ENCODE measurements around the gene BRIP1.

BRIP1 gene

DNA sequence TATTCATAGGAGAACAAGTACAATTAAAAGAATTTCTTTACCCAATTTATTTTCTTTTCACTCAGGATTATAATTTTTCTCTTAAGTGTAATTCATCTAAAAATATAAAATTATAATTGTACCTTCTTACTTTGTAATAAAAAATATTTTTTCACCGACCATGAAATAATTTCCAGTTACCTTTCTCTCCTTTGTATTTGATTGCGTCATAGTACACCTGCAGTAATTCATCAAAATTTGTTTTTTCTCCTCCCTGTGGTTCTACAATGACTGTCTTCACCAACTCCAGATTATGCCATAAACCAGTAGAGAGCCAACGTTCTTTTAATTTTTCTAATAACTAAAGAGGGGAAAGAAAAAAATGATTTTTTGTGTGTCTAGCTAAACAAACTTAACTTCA lies 119.1 kb downstream of the BRIP1 start:
- no peak for DNase-seq (ENCODE audit: low read depth)
- TF ChIP-seq, protein P1, sequence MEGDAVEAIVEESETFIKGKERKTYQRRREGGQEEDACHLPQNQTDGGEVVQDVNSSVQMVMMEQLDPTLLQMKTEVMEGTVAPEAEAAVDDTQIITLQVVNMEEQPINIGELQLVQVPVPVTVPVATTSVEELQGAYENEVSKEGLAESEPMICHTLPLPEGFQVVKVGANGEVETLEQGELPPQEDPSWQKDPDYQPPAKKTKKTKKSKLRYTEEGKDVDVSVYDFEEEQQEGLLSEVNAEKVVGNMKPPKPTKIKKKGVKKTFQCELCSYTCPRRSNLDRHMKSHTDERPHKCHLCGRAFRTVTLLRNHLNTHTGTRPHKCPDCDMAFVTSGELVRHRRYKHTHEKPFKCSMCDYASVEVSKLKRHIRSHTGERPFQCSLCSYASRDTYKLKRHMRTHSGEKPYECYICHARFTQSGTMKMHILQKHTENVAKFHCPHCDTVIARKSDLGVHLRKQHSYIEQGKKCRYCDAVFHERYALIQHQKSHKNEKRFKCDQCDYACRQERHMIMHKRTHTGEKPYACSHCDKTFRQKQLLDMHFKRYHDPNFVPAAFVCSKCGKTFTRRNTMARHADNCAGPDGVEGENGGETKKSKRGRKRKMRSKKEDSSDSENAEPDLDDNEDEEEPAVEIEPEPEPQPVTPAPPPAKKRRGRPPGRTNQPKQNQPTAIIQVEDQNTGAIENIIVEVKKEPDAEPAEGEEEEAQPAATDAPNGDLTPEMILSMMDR (conservative IDR thresholded peaks at IDR 0.05; ENCODE audit: low read length) = no peak
- no peak overlapping the region for H3K4me3 ChIP-seq (ENCODE audit: low read length)

DNA sequence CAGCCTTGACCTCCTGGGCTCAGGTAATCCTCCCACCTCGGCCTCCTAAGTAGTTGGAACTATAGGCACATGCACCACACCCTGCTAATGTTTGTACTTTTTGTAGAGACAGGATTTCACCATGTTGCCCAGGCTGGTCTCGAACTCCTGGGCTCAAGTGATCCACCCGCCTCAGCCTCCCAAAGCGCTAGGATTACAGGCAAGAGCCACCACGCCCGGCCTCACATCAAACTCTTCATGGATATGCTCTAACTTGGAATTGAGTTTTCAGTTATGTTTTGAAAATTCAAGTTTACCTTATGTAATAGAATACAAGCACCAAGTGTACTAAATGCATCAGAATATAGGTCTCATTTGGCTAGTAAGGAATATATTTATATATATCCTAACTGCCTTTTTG lies 119.6 kb downstream of the BRIP1 start:
- DNase-seq (ENCODE audit: low read depth) = no peak
- TF ChIP-seq, protein P1 (conservative IDR thresholded peaks at IDR 0.05; ENCODE audit: low read length) = no peak

DNA sequence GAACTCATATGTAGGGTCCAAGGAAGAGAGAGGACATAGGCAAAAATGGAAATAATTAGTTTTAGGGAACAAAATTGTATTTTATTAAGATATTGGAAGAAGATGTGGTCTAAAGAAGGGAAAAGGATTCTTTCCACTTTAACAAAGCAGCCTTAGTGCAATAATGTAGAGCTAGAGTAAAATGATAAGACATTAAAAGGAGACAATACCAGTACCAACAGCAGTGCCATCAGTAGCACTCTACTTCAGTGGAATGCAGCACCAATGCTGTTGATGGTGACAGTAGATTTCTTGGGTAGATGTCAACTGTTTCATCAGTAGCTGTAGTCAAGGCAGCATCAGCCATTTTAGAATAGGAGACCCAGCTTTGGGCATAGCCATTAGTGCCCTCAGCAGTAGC lies 124.3 kb downstream of the BRIP1 start:
- H3K4me3 ChIP-seq (ENCODE audit: low read length) = no peak overlapping the region
- TF ChIP-seq, protein P1 (conservative IDR thresholded peaks at IDR 0.05; ENCODE audit: low read length) = no peak
- DNase-seq (ENCODE audit: low read depth) = no peak

More for the DNA sequence above, 119.6 kb downstream of the BRIP1 start:
- no peak overlapping the region for H3K4me3 ChIP-seq (ENCODE audit: low read length)

DNA sequence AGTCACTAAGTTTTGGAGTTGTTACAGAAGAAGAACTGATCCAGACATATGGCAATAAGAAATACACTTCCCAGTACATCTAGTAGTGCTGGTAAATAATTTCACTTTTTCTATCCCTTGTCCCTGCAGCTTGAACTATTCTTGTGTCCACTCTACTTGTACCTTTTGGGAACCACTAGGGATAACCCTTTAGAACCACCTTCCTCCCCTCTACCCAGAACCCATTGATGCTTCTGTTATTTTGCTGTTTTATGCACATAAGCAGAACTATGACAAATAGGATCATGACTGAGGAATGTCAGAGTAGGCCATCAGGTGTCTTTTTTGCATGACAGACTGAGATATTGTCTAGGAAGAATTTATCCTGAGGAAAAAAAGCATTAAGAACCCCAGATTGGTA lies 125.1 kb downstream of the BRIP1 start:
- TF ChIP-seq, protein P1 (conservative IDR thresholded peaks at IDR 0.05; ENCODE audit: low read length) = no peak

DNA sequence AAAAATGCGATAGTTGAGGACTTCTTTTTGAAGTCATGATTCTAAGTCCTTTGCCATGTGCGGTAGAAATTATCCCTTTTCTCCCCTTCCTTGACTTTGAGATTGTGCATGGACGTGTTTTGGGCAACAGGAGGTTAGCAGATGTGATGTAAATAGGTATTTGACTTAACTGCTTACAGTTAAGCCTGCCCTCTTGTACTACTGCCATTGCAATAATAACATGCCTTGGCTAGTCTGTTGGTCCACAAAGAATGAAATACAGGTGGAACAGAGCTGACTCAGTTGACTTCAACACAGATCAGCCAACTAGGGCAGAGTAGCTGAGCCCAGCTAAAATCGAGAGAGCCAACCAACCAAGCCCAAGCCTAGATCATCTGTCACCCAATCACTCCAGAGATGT lies 125.5 kb downstream of the BRIP1 start:
- no peak for DNase-seq (ENCODE audit: low read depth)
- TF ChIP-seq, protein P1 (conservative IDR thresholded peaks at IDR 0.05; ENCODE audit: low read length) = no peak
- no peak overlapping the region for H3K4me3 ChIP-seq (ENCODE audit: low read length)

More for the DNA sequence above, 125.1 kb downstream of the BRIP1 start:
- no peak overlapping the region for H3K4me3 ChIP-seq (ENCODE audit: low read length)
- no peak for DNase-seq (ENCODE audit: low read depth)

DNA sequence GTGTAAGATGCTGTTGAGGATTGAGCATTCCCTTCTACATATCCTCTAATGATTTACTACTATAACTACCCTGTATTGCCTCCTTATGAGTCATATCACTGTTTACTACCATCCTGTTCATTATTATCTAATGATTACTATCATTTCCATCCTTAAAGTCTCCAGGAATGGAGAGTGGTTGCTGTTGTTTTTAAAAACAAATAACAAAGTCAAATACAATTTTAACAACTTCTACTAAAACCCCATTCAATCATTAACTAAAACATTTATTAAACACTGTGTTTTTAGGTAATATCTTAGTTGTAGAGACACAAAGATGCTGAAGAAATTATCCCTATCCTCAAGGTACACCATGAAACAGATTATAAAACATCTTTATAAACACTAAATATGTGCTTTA lies 126.9 kb downstream of the BRIP1 start:
- no peak overlapping the region for H3K4me3 ChIP-seq (ENCODE audit: low read length)
- DNase-seq (ENCODE audit: low read depth) = no peak
- TF ChIP-seq, protein P1 (conservative IDR thresholded peaks at IDR 0.05; ENCODE audit: low read length) = no peak

DNA sequence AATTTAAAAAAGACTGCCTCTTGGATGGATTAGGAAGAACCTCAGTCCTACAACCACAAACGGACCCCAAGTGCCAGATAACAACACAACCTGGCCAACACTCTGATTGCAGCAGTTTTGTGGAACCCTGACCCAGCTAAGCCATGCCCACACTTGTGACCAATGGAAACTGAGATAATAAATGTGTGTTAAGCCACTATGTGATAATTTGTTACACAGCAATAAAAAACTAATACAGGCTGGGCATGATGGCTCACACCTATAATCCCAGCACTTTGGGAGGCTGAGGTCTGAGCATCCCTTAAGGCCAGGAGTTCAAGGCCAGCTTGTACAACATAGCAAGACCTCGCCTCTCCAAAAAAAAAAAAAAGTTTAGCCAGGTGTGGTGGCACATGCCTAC lies 127.5 kb downstream of the BRIP1 start:
- no peak overlapping the region for H3K4me3 ChIP-seq (ENCODE audit: low read length)
- TF ChIP-seq, protein P1 (conservative IDR thresholded peaks at IDR 0.05; ENCODE audit: low read length) = no peak
- DNase-seq (ENCODE audit: low read depth) = no peak
